Germinal center (tissue), 1 donor: ENCODE measurements around the gene PPFIA1.

Experiments
- DNase-seq: peaks from one replicate; pipeline ENCODE4 v3.0.0; 2012; ENCODE audit warnings: mixed read lengths, low spot score

PPFIA1 gene

DNA sequence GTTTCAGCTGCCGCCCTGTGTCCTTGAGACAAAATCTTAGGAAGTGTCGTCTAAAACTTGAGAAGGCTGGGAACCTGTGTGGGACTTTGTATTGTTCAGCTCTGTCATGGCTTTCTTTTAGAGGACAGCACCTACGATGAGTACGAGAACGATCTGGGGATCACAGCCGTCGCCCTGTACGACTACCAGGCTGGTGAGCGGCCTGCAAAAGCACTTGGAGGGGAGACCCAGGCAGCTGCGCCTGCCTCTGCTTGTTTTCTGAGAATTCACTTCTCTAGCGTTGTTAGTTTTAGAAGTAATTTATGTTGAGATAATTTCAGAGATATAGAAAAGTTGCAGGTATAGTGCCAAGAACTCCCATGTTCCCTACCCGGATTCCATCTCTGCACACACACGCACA, 163.0 kb downstream of the PPFIA1 start:
- DNase-seq, result no peak
